MM.1S (cell line): ENCODE data around the gene CHST15.

Source experiments
- DNase-seq: peaks from one replicate; pipeline ENCODE4 v3.0.0-alpha.2; 2015
- H2AFZ ChIP-seq: fragments of 300-600 bp; sonication (generic); 2 replicates; pipeline ENCODE4 v1.6.0; 2016; ENCODE audit warnings: antibody characterized with exemption, low read length
- H3F3A ChIP-seq: fragments of 300-600 bp; sonication (generic); 2 replicates; pipeline ENCODE4 v1.6.1; 2016; ENCODE audit warnings: mild to moderate bottlenecking, antibody characterized with exemption, low read length, moderate library complexity, mixed read lengths; ENCODE audit not compliant: insufficient read depth
- H3K27ac ChIP-seq: fragments of 300-600 bp; sonication (generic); 2 replicates; pipeline ENCODE4 v1.5.1; 2016; ENCODE audit warnings: mild to moderate bottlenecking, low read length
- H3K27me3 ChIP-seq: fragments of 300-600 bp; sonication (generic); replicated peaks from 2 replicates; pipeline ENCODE4 v1.6.0; 2016; ENCODE audit warnings: low read length; ENCODE audit not compliant: insufficient read depth
- H3K36me3 ChIP-seq: fragments of 300-600 bp; sonication (generic); replicated peaks from 2 replicates; pipeline ENCODE4 v1.6.1; 2016; ENCODE audit warnings: mild to moderate bottlenecking, low read length, mixed read lengths; ENCODE audit not compliant: insufficient read depth
- H3K4me1 ChIP-seq: fragments of 300-600 bp; sonication (generic); 2 replicates; pipeline ENCODE4 v1.6.1; 2016; ENCODE audit warnings: low read length, mixed read lengths
- H3K4me2 ChIP-seq: fragments of 300-600 bp; sonication (generic); 2 replicates; pipeline ENCODE4 v1.6.0; 2016; ENCODE audit warnings: low read depth, low read length
- H3K4me3 ChIP-seq: fragments of 300-600 bp; sonication (generic); 2 replicates; pipeline ENCODE4 v1.5.1; 2016; ENCODE audit warnings: low read length, mixed read lengths
- H3K79me2 ChIP-seq: fragments of 300-600 bp; sonication (generic); 2 replicates; pipeline ENCODE4 v1.6.1; 2016; ENCODE audit warnings: mixed run types, low read length, mixed read lengths
- H3K9ac ChIP-seq: fragments of 300-600 bp; sonication (generic); 2 replicates; pipeline ENCODE4 v1.6.1; 2016; ENCODE audit warnings: low read length, mixed read lengths
- H3K9me2 ChIP-seq: fragments of 300-600 bp; sonication (generic); replicated peaks from 2 replicates; pipeline ENCODE4 v1.6.1; 2016; ENCODE audit warnings: mild to moderate bottlenecking, low read length, mixed read lengths; ENCODE audit not compliant: insufficient read depth
- H3K9me3 ChIP-seq: fragments of 300-600 bp; sonication (generic); replicated peaks from 2 replicates; pipeline ENCODE4 v1.6.1; 2016; ENCODE audit warnings: mild to moderate bottlenecking, low read length, mixed read lengths; ENCODE audit not compliant: insufficient read depth
- H4K20me1 ChIP-seq: fragments of 300-600 bp; sonication (generic); 2 replicates; pipeline ENCODE4 v1.6.1; 2016; ENCODE audit warnings: mild to moderate bottlenecking, low read length, moderate library complexity, mixed read lengths; ENCODE audit not compliant: insufficient read depth
- CTCF ChIP-seq: fragments of 300-600 bp; sonication (generic); IDR thresholded peaks from 2 replicates; pipeline ENCODE4 v1.5.1; 2016; ENCODE audit warnings: antibody characterized with exemption, low read length, mixed read lengths
- EZH2 ChIP-seq: fragments of 300-600 bp; sonication (generic); optimal IDR thresholded peaks from 2 replicates; pipeline ENCODE3; 2017; ENCODE audit warnings: low read depth, mild to moderate bottlenecking, antibody characterized with exemption, low read length, mixed read lengths
- EZH2phosphoT487 ChIP-seq: fragments of 300-600 bp; sonication (generic); IDR thresholded peaks from 2 replicates; pipeline ENCODE4 v1.6.1; 2018; ENCODE audit warnings: antibody characterized with exemption, low read length

The CHST15 gene

DNA sequence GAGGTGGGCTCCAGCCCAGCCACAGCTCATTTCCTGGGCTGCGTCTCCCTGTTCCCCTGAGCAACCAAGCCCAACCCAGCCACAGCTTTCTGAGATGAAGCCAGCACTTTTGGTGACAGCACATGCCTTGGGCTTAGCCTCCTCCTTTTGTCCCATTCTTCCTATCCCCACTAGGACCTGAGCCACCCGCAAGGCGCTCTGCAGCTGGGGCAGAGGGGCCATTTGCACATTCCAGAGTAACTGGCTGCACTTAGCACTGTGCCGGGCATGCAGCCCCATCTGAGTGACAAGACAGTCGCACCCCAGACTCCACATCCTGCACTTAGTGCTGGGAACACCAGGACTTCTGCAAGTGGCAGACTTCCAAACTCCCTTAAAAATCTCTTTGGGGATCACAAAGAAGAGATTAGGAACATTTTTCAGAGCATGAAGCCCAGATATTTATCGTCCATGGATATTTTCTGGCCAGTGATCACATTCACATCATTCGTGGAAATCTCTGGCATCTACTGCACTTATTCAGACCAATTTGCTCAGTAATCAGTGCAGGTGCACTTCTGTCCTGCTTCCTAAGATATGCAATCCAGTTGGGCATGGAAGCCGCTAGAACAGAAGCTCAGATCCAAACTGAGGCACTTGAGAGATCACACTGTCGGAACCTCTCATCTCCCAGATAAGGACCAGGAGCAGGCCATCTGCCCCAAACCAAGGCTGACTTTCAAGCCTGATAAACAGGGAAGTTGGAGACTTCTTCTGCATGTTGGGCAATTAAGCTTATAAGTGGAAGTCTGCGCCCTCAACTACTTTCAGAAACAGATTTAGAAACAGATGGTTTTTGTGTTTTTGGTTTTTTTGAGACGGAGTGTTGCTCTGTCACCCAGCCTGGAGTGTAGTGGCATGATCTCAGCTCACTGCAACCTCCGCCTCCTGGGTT lies 26.4 kb downstream of the CHST15 start:
- H3K36me3 ChIP-seq = no peaks in the 10 kb centered on the region
- peak overlapping the region; percentile 18 for H3K4me3 ChIP-seq
- no peak overlapping the region for H2AFZ ChIP-seq
- peaks cover 88% of the 10 kb centered on the region for H3F3A ChIP-seq
- peak overlapping the region; percentile 97 for H3K27ac ChIP-seq
- peak overlapping the region; percentile 90 for H3K4me2 ChIP-seq
- no peaks in the 10 kb centered on the region for H3K9me3 ChIP-seq
- no peaks in the 10 kb centered on the region for H4K20me1 ChIP-seq
- peak; percentile 48 for DNase-seq
- H3K9me2 ChIP-seq = no peaks in the 10 kb centered on the region
- TF ChIP-seq EZH2 (no peak), EZH2phosphoT487 (no peak), CTCF (no peak)
- peak overlapping the region; percentile 56 for H3K9ac ChIP-seq
- no peaks in the 10 kb centered on the region for H3K27me3 ChIP-seq
- H3K79me2 ChIP-seq = peaks cover 68% of the 10 kb centered on the region
- H3K4me1 ChIP-seq = peaks cover 87% of the 10 kb centered on the region

DNA sequence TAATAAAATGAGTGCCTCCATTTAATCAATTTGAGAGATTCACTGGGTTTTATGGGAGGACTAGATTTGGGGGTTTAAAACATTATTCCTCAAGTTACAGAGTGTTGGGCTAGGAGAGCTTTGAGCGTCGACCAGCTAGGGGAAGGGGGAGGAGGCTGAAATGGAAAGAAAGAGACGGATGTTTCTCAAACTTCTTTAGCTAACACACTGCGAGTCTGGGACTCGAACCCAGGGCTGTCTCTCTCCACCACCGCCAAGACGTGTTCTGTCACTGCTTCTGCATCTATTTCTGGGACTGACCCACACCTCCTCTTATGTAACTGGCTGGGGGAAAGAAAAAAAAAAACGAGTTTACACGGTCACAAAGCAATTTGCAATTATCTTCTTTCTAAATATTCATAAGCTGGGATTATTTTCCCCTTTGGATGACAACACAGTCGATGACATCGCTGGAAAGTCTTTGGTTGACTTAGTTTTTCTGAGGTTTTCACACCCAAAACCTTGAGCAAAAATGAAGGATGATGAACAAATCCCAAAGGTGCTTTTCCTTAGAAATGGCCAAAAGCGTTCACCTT lies 27.2 kb downstream of the CHST15 start:
- Histone ChIP-seq H3K9me2 (no peaks in the 10 kb centered on the region), H4K20me1 (no peaks in the 10 kb centered on the region), H3K36me3 (no peaks in the 10 kb centered on the region), H2AFZ (no peak overlapping the region), H3K79me2 (peaks cover 75% of the 10 kb centered on the region), H3K4me3 (peak overlapping the region; percentile 18), H3K27me3 (no peaks in the 10 kb centered on the region), H3K4me2 (peak overlapping the region; percentile 90), H3K27ac (peak overlapping the region; percentile 97), H3K9ac (peak overlapping the region; percentile 56), H3F3A (peaks cover 80% of the 10 kb centered on the region), H3K9me3 (no peaks in the 10 kb centered on the region), H3K4me1 (peaks cover 78% of the 10 kb centered on the region)
- TF ChIP-seq EZH2 (no peak), EZH2phosphoT487 (no peak), CTCF (no peak)
- peak; percentile 36 for DNase-seq

DNA sequence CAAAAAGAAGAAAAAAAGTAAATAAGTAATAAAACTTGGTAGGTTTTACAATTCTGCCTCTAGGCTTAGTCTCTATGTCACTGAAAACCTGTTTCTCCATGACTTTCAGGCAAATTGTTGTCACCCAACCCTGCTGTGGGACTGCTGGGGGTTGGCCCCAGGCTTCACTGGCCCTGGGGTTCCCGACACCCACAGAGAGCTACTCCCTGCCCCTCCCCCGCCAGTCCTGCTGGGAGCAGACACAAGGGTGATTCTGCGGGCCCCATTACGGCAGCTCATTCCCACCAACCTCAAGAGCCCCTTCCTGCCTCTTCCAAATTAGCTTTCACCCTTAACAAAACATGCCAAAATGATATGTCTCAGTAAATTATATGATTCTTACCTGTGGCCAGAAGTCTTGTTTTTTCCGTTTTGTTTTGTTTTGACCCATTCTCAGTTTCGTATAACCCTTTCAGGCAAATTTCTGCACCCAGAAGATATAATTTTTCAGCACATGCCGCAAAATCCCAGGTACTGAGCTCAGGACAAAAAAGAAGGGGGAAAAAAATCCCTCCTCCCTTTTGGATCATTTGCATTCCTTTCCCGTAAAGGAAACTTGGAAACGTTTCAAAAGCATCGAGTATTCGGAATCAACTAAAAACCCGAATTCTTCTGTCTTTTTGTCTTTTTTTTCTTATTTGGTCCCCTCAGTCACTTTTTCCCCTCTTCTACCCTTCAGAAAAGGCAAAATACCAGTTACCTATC lies 27.8 kb downstream of the CHST15 start:
- Histone ChIP-seq H3K36me3 (no peaks in the 10 kb centered on the region), H3K79me2 (peaks cover 75% of the 10 kb centered on the region), H3K9me3 (no peaks in the 10 kb centered on the region), H3F3A (peaks cover 73% of the 10 kb centered on the region), H2AFZ (no peak overlapping the region), H3K4me3 (peak overlapping the region; percentile 46), H3K9me2 (no peaks in the 10 kb centered on the region), H4K20me1 (no peaks in the 10 kb centered on the region), H3K9ac (peak overlapping the region; percentile 56), H3K4me1 (peaks cover 72% of the 10 kb centered on the region), H3K27ac (peak overlapping the region; percentile 97), H3K27me3 (no peaks in the 10 kb centered on the region), H3K4me2 (peak overlapping the region; percentile 90)
- DNase-seq = peak; percentile 63
- TF ChIP-seq CTCF = no peak
- no peak for TF ChIP-seq EZH2
